G401 (cell line): ENCODE data around the gene PKIG. TPM values are rescaled to one million over a fixed set of nuclear protein-coding genes. Genes with fewer than 3 reads are reported as not detected.

Experiments
- DNase-seq: peaks from one replicate; pipeline ENCODE4 v3.0.0-alpha.2; 2015; ENCODE audit warnings: low spot score
- in situ Hi-C: cut with HindIII; loops from 2 replicates; pipeline ENCODE4 v1.10.0; 2016; ENCODE audit warnings: low sequenced_read_pairs, mixed read lengths
- total RNA-seq: library from RNA; depleted of rRNA; stranded (reverse); fragments of >200 nt; shearing (Covaris generic); gene quantifications from 2 replicates; pipeline ENCODE4 v1.2.3, GENCODE V29; 2014

PKIG gene
- total RNA-seq, 1 experiment from 2014 or later: 37.1 TPM

DNA sequence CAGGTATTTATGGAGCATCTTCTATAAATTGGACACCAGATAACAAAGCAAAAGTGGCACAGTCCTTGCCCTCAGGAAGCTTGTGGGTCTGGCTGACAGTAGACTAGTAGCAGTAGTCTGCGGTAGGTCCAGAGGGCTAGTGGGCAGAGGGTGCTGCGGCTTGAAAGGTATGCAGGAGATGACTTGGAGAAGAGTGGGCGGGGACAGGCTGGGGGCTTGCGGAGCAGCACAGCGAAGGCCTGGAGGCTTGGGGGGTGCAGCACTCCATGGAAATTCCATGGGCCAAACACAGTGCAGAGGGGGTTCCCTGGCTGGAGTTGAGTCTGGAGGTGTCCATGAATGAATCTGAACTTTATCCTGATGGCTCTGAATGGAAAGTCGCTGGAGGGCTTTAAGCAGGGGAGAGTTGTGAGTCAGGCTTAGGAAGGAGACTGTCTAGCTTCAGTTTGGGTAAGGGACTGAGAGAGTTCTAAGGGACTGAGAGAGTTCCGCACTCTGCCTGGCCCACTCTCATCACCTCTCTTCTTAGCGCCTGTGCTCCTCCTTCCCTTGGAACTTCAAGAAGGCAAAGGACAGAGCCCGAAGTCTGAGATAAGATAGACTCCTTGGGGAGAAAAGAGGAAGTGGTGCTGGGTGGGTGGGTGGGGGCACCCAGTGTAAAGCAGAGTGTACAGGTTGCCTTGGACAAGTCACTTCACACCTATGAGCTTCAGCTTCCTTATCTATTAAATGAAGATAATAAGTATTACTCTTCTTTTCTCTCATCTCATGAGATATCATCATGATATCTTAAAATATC, 8.8 kb downstream of the PKIG start:
- DNase-seq: no peak
- in situ Hi-C loops: loop anchor here (5.0 kb wide), 1 partner anchor 54 kb away; no protein-coding TSS in a partner anchor

DNA sequence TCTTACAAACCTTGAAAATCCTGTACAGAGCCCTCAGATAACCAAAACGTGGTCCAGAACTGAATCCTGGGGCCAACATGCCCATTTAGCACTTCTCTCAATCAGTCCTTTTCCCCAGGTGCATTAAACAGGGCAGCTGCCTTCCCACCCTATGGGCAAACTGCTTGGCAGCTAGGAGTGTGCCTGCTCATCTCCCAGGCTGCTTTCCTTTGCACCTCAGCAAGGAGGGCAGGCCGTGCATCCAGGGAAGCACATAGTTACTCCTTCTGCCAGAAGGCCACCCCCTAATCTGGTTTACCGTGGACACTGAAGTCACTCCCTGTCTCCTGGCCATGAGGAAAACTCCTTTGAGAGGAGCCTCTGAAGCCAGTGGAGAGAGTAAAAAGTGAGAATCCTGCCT, 10.0 kb downstream of the PKIG start:
- in situ Hi-C loops: loop anchor here (5.0 kb wide), 1 partner anchor 55 kb away; no protein-coding TSS in a partner anchor
- no peak for DNase-seq

DNA sequence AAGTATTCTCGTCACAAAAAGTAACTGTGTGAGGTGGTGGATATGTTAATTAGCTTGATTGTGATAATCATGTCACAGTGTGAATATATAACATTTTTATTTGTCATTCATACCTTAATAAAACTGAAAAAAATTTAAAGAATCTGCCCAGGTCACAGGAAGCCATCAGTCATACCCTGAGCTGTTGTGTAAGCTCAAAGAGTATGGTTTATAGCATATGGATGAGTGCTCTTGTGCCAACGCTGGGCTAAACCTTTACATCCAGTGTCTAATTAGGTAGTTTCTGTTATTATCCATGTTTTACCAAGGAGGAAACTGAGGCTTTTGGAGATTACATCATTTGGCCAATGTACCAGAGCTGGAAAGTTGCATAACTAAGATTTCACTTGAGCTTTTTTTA, 11.4 kb downstream of the PKIG start:
- no peak for DNase-seq
- in situ Hi-C loops: loop anchor here (5.0 kb wide), 1 partner anchor 56 kb away; no protein-coding TSS in a partner anchor

DNA sequence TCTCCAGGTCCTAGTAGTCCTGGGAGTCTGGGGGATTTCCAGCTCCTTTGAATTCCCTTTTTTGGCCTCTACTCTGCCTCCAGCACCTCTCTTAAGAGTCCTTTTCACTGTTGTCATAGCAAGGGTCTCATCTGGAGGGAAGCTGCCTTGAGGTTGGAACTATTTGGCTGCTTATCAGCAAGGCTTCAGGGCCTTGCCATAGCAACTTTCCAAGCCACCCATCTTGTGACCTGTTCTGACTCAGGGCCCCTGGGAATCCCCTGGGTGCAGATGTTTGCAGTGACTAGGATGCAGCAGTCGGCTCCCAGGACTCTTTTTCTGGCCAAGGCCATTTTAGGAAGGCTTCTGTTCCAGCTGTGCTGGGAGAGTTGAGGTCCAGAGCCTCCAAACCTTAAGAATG, 12.4 kb downstream of the PKIG start:
- in situ Hi-C loops: loop anchor here (5.0 kb wide), 1 partner anchor 57 kb away; no protein-coding TSS in a partner anchor
- DNase-seq: no peak

DNA sequence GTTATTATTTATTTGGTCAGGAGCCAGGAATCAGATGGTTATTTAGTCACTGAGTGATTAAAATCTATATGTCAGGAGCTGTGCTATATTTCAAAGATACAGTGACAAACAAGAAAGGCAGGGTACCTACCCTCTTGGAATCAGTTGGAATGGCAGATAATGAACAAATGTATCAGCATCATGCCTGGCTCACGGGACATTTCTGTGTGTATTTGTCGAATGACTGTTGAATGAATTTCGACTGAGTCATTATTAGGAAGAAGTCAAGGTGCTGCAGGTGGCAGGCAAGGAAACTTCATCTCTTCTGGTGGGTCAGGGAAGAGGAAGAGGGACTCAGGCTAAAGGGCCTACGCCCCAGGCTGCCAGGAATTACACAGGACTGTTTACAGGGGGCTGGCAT, 13.6 kb downstream of the PKIG start:
- in situ Hi-C loops: no loop called here
- DNase-seq: no peak

DNA sequence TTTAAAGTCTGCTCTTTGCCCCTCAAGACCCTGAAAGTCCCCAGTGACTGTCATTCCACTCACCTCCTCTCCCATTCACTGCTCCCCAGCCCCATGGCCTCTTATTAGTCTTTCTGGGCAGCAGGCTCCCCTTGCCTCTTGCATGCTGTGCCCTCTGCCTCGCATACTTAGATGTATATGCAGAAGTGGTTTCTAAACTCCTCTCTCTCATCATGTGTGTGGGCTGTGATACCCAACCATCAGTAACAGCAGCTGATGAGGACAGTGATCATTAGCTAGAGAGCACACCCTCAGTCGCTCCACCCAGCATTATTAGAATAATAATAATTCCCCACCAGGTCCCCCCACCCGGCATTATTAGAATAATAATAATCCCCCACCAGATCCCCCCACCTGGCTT, 14.5 kb downstream of the PKIG start:
- in situ Hi-C loops: no loop called here
- no peak for DNase-seq

DNA sequence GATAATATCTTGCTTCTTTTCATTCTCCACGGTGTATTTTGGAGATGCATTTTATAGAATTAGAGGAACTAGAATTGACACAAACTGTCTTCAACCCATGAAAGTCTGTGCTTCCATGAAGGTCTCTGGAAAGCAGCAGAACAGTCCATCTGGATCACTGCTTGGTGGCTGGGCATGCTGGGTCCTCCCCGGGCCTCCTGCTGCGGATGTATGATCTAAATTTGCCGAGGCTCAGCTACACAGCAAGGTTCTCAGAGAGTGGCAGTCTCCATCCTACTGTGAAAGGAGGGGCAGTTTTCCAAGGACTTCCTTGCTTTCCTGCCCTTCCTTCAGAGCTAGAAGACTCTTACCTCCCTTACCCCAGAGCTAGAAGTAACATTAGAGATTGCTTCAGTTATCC, 15.1 kb downstream of the PKIG start:
- in situ Hi-C loops: no loop called here

DNA sequence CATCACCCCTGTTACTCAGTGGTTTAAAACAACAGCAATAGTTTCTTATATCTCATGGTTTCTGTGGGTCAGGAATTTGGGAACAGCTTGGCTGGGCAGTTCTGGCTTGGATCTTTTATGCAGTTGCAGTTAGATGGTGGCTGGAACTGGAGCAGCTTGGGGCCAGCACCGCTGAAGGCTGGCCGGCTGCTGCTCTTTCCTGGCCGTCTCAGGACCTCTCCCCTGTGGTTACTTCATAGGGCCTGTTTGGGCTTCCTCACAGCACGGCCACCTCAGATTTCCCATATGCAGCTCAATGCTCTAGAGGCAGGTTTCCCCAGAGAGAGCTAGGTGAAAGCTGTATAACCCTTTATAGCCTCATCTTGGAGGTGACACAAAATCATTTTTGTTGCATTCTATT, 15.6 kb downstream of the PKIG start:
- no peak for DNase-seq
- in situ Hi-C loops: no loop called here

More for the DNA sequence above, 15.1 kb downstream of the PKIG start:
- DNase-seq: peak; percentile 27

DNA sequence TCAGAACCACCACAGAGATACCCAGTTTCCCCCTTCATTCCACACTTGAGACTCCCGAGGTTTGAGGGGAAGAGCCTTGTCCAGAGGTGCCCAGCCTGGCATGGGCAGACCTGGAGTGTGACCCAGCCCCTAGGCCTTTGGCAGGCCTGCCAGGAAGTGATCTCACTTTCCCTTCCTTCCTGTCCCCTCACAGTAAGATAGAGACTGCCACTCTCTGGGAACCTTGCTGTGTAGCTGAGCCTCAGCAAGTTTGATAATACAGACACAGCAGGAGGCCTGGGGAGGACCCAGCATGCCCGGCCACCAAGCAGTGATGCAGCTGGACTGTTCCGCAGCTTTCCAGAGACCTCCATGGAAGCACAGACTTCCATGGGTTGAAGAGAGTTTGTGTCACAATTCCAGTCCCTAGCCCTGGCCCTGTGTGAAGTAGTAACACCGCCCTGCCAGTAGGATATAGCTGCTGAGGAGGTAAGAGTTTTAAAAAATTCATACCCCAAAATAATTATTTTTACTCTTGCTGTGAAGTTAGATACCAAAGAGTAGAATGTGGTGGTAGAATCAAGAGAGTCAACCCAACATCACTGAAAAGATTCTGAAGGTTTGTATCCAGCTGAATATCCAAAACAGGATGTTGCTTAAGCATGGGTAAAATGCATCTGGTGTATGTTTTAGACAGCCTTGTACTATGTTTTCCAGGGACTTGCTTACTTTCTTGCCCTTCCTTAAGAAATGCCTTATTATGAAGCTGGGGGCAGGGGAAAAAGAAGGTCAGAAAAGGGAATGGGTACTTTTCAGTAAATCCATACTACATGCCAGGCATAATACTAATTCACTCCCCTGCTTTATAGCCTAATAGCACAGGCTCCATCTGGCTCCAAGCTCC, 16.3 kb downstream of the PKIG start:
- in situ Hi-C loops: no loop called here
- DNase-seq: no peak

DNA sequence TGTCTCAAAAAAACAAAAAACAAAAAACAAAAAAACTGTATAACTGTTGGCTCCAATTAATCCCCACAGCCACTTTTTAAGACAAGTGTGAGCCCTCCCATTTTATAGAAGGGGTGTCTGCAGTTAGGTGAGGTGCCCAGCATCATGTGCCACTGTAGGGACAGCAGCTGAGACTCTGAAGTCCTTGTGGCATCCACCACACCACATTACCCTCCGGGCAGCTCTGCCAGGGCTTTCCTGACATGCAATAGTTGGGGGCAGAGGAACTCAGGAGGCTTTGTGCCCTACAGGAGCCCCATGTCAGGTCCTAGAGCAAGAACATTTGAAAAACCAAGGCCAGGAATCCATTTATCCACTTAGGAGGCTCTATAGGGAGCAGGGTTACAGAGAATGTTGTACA, 17.3 kb downstream of the PKIG start:
- DNase-seq: no peak
- in situ Hi-C loops: no loop called here

DNA sequence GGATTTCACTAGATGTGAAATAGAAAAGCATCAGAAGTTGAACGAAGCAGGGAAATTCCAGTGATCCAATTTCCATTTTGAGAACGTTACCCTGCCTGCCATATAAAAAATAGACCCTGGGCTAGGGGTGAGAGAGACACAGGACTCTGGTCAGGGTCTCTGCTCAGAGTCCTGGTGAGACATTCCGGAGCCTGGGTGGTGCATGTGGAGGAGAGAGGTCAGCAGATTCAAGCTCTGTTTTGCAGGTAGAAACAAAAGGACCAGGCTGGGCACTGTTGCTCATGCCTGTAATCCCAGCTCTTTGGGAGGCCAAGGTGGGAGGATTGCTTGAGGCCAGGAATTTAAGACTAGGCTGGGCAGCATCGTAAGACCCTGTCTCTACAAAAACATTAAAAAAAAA, 17.9 kb downstream of the PKIG start:
- in situ Hi-C loops: no loop called here

DNA sequence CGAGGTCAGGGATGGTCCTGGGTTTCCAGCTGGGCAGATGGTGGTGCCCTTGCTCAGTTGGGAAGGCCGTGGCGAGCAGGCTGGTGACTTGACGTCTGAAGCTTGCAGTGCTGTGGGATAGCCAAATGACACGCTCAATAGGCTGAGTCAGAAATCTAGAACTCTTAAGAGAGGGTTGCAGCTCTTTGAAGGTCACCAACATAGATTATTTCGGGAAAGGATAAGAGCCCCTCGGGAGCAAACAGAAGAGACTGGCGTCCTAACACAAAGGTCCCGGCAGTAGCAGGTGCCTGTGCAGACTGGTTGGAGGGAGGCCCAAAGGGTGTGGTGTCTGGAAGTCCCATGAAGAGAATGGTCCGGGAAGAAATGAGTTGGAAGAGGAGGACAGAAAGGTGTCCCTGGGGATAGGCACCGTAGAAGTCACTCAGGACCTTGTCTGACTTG, 18.4 kb downstream of the PKIG start:
- in situ Hi-C loops: no loop called here
- no peak for DNase-seq

More for the DNA sequence above, 17.9 kb downstream of the PKIG start:
- DNase-seq: no peak

DNA sequence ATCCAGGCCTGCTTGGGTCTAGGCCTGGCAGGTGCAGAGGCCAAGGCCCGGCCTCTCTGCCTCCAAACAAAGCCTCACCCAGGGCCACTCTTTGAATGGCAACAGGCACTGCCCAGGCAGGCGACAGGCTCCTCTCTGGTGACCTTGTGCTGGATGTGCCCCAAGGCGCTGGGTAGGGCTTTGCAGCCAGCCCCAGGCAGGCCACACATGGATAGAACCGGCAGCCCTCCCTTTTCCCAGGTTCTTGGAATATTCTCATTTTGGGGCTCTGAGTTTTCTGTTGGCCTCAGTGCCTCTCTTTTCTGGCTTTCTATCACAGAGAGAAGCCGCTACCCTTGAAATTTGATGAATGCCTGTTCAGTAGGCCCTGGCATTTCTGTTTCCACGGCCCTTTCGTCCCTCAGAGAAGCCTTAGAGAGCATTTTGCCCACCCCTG, 18.9 kb downstream of the PKIG start:
- DNase-seq: no peak
- in situ Hi-C loops: no loop called here

DNA sequence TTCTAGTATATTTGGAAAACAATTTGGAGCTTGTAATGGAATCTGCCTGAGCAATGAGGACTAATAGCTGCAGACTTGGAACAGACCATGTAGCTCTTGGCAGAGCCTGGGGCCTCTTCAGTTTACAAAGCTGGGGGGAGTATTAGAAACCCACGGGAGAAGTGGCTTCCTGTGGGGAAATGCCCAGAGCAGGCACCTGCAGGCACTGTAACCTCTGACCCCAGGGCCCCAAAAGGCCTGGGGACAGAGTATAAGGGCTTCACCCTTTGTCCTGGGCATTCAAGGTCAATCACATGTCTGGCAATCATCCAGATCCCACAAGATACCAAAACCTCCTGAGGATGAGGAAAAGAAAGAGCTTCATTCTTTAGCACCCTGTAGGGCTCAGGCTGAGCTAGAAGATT, 19.4 kb downstream of the PKIG start:
- peak; percentile 16 for DNase-seq
- in situ Hi-C loops: no loop called here

DNA sequence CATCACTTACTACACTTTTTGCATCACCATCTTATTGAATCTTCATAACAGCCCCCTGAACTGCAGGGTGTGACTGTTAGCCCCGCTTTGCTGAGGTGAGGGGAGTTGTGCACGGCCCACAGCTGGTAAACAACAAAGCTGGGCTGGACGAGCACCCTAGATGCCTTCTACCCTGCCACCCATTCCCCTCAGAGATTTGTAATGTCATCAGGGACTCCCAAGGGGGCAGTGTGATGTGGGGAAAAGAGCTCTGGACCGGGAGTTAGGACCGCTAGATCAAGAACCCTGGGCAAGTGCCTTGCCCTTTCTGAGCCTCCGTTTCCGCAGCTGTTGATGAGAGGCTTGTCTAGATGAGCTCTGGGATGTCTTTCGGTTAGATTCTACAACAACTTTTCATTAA, 20.9 kb downstream of the PKIG start:
- in situ Hi-C loops: no loop called here
- DNase-seq: no peak

DNA sequence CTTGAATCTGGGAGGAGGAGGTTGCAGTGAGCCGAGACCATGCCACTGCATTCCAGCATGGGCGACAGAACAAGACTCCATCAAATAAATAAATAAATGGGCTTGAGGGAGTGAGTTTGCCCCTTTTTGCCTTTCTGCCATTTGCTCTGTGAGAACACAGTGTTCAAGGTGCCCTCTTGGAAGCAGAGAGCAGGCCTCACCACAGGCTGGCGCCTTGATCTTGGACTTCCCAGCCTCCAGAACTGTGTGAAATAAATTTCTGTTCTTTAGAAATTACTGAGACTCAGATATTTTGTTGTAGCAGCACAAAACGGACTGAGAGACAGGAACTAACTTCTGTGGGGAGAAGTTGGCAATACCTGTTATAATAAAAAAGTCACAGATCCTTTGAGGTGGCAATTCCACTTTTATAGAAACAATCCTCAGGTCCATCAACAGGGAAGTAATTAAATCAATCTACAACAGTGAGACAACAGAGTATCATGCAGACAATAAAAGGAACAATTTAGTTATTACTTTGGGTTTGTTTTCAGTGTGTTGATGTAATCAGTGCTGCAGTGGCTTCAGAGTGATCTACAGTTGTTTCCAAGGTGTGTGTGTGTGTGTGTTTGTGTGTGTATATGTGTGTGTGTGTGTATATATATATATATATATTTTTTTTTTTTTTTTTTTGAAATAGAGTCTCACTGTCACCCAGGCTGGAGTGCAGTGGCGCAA, 24.5 kb downstream of the PKIG start:
- in situ Hi-C loops: no loop called here
- DNase-seq: no peak

DNA sequence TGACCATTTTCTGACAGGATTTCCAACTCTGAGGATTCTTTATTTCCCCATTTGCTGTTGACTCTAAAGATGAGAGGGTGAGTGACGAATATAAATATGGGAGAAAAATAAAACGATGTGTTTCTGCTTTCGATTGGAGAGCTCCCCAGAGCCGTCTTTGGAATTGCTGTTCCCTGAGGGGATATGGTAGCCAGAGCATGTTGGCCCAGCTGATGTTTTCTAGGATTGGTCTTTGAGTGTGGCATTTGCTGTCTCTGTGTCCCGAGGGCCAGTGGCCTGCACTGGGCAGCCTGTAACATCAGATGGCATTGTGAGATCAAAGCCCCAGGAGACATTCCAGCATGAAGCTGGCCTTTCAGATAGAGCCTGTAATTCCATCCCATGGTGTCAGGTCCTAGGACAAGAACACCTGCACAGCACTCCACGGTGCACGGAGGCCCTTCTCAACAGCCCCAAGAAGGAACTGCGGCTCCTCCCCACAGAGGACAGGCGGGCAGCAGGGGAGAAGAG, 26.7 kb downstream of the PKIG start:
- in situ Hi-C loops: no loop called here

DNA sequence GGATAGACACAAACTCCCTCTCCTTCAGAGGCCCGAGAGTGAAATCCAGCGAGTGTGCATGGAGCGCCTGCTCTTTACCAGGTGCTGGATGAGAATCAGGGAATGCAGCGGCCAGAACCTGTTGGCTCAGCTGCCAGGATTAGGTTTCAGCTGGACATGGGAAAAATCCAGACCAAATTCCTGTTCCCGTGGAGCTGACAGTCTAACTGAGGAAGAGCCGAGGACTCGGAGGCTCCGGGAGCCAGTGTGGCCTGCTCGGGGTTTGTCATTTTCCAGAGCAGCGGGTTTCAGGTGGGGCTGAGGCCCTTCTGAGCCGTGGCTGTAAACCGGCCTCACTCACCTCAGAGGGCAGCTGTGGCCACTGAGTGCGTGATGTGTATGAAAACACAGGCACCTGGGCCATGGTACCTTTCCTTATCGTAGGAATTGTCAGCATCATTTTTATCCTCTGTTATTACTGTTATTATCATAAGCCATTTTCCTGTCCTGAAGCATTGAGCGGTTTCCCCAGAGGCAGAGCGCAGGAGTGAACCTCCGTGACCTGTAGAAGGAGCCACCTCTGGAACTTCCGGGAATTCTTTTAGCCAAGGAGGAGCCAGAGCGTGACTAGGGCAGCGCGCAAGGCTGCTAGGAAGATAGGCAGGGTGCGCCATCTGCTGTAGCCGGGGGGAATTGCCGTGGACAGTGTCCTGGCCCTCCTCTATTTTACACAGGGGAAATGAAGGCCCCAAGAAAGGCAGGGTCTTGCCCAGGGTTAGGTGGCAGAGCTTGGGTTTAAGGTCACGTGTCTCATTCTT, 27.3 kb downstream of the PKIG start:
- in situ Hi-C loops: no loop called here

More for the DNA sequence above, 26.7 kb downstream of the PKIG start:
- peak; percentile 21 for DNase-seq

More for the DNA sequence above, 27.3 kb downstream of the PKIG start:
- DNase-seq: peak; percentile 89
